ENCODE data around the gene ARID3C. TPM values are rescaled to one million over a fixed set of nuclear protein-coding genes. Genes with fewer than 3 reads are reported as not detected.

Gene ARID3C
- total and polyA plus RNA-seq, 10 of the 15 experiments (the other 5 are each of a cell fraction or from before 2014, with no cell fraction given): not detected

GRCh38 chr9:34634551-34635248 is 5.8 kb upstream of the ARID3C start:
- Histone ChIP-seq H3K27me3 (replicated peaks in 1 of 2; ENCODE audit: control insufficient read depth in 2 of 2, insufficient read depth in 2 of 2, low read length in 1 of 2) (peaks cover under 1 to 4% of the 10 kb centered on the region in 2 experiments; a peak in 3 of 4 replicates), H3K9ac (ENCODE audit: control insufficient read depth, insufficient read depth, low read length) (no peak overlapping the region), H4K20me1 (ENCODE audit: control insufficient read depth, insufficient read depth) (no peaks in the 10 kb centered on the region; the same call in none of the 2 replicates), H3K27ac (ENCODE audit: control insufficient read depth, insufficient read depth) (no peak overlapping the region), H3K79me2 (ENCODE audit: control insufficient read depth, insufficient read depth, low read length) (peaks cover 15% of the 10 kb centered on the region), H3K9me3 (replicated peaks; ENCODE audit: control insufficient read depth, insufficient read depth, low read length) (no peaks in the 10 kb centered on the region), H2AFZ (ENCODE audit: control insufficient read depth, low read depth, low read length) (no peak overlapping the region), H3K4me2 (ENCODE audit: control insufficient read depth, insufficient read depth) (no peak overlapping the region), H3K4me1 (ENCODE audit: control insufficient read depth, insufficient read depth, low read length) (no peaks in the 10 kb centered on the region; the same call in none of the 2 replicates), H3K4me3 (no peak overlapping the region), H3K36me3 (ENCODE audit: control insufficient read depth in 2 of 2, insufficient read depth in 2 of 2, low read length in 1 of 2) (peaks cover 2 to 6% of the 10 kb centered on the region in 2 experiments; a peak in 3 of 4 replicates)
- FAIRE-seq (no peak), DNase-seq (ENCODE audit: low read depth, low spot score) (no peak), ATAC-seq (no peak)
- in situ Hi-C loops (cut with MboI) (no loop called here), intact Hi-C loops (cut with micrococcal nuclease; ENCODE audit: unreplicated experiment) (loop anchor here (1.0 kb wide), 1 partner anchor 22 kb away; the partner anchor contains the start of gene RPP25L)
- ChIA-PET SMC1A (ENCODE audit: uncharacterized antibody, unreplicated experiment) (interaction anchor here (0.7 to 2.6 kb wide), 14 partner anchors 8 to 257 kb away, joined by 3 to 13 read pairs (median 4); partner anchors contain the start of genes DCTN3, GALT, MYORG and RPP25L), POLR2A (interaction anchor here (1.1 to 1.2 kb wide), 2 partner anchors 10 to 13 kb away, joined by 4 read pairs; no protein-coding TSS in a partner anchor), CTCF (interaction anchor here (0.5 to 8.3 kb wide), 30 partner anchors 9 to 856 kb away, joined by 3 to 118 read pairs (median 4); partner anchors contain the start of genes DCTN3, GALT and RPP25L), RAD21 (ENCODE audit: unreplicated experiment) (interaction anchor here (1.0 to 1.6 kb wide), 11 partner anchors 8 to 231 kb away, joined by 3 to 8 read pairs (median 3); partner anchors contain the start of genes DCTN3 and GALT)
- TF ChIP-seq BCL11A (IDR thresholded peaks at IDR 0.05; ENCODE audit: low read depth, low read length) (no peak), MAX (IDR thresholded peaks at IDR 0.05; ENCODE audit: low read depth, low read length) (no peak), ZZZ3 (IDR thresholded peaks at IDR 0.05; ENCODE audit: control insufficient read depth, insufficient read length, low read depth) (no peak), PAX5 (IDR thresholded peaks at IDR 0.05; ENCODE audit: borderline replicate concordance, low read depth, low read length) (no peak)
- 95% methylated on average over 3 of the region's 3 CpGs for WGBS (ENCODE audit: insufficient coverage, insufficient replicate concordance, low lambda C conversion rate, missing lambda C conversion rate)
- BruUV-seq (replicated peaks): no TSS peak
